Pulmonary artery endothelial cell (primary cell): ENCODE measurements around the gene SCN9A. TPM values are rescaled to one million over a fixed set of nuclear protein-coding genes. Genes with fewer than 3 reads are reported as not detected.
"Not testable (repeated sequence)": the region's sequence is repeated elsewhere in the genome, so short reads cannot be mapped to it uniquely, and the experiment has no call there.

Experiments
- DNase-seq: peaks from one replicate; pipeline ENCODE4 v3.0.0-alpha.2; 2011; ENCODE audit warnings: low read depth, low spot score
- total RNA-seq: library from RNA; depleted of rRNA; stranded (reverse); fragments of >200 nt; gene quantifications from 2 replicates; pipeline ENCODE4 v1.2.3, GENCODE V29; 2014

The SCN9A gene
- total RNA-seq, 1 donor from 2014 or later = 0.33 TPM

DNA sequence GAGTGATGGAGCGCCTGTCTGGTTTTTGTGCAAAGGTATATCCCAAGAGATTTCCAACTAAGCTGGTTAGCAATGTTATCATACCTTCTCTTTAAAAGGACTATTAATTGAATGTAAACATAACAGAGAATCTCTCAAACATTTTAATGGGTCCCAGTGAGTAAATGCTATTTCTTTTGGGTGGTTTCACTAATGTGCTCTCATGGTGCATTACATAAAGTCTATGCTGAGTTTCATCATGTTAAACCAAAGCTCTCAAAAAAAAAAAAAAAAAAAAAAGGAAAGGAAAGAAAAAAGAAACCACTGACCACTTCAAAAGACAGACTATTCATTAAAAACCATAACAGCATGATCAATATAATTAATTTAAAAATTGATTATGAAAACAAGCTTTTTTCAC lies 128.8 kb downstream of the SCN9A start:
- DNase-seq = no peak

- no peak for DNase-seq
Observed at GRCh38 chr2:166242309-166242708, 133.4 kb downstream of the SCN9A start.

DNA sequence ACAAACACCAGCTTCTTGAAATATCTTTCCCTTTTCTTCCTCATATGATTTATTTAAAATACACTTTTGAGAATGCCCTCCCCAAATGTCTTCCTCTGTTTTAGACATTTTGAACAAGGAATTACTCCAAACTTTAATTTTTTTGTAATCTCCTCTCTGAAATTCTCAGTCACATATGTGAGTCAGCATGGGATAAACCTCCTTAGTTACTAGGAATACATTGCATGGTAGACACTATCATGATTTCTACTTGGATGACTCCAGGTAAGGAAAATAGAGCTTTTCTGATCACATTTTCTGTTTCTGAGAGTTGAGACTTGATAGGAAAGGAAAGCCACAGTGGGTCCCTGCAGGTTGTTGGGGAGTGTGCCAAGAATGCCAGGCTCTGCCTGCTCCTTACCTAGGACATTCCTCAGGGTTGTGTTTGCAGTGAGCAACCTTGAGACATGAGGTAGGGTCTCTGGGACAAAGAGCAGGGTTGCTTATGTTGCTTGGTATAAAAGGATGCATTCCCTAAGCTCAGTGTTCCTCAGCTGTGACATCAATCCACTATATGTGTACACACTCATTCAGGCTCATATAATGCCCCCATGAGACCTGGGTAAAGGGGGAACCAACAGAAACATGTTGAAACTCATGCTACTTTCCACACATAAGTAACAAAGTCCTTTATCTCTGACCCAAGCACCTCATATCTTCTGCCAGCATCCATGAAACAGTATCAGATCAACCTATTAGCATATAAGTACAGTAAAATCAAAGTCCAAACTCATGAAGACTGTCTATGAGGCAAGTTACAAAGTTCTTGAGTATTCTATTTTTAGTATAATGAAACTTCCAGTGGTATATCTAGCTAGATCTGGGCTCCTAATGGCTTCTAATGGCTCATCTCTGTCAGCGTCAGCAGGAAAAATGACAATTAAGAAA lies 135.1 kb downstream of the SCN9A start:
- no peak for DNase-seq

GRCh38 chr2:166239548-166239947 lies 136.2 kb downstream of the SCN9A start:
- DNase-seq = peak; percentile 89

DNA sequence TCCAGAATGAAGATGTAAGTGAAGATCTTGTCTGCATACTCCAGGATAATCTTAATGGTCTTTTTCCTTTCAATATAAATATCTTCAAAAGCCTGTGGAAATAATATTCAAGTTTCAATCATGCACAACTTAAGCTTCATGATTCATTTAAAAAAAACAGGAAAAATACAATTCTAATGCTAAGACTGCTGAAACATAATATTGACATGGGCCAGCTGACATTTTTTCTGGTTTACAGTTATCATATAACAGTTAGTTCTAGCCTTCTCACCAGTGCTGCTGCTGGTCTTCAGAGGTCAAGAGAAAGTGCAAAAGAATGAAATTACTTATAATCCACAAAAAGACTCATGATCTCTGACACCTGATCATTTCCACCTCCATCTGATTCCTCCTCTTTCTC lies 137.6 kb downstream of the SCN9A start:
- DNase-seq = no peak

GRCh38 chr2:166234112-166234846 lies 141.5 kb downstream of the SCN9A start:
- peak; percentile 76 for DNase-seq

DNA sequence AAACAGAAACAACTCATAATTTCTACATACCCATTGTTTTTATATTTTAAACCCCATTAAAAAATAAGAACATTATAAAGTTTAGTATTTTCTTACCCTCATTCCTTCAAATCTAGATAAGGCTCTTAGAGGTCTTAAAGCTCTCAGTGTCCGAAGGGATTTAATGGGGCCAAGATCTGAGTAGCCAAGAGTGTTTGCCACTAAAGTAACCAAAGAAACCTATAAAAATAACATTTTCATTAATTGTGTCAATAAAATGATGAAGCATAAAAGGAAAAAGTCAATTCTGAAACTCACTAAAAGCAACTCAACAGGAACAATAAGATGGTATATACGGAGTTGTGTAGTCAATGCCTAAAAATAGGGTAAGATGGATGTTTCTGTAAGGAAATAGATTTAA lies 142.5 kb downstream of the SCN9A start:
- DNase-seq = no peak

- no peak for DNase-seq
Observed at GRCh38 chr2:166230724-166231070, 145.0 kb downstream of the SCN9A start.

DNA sequence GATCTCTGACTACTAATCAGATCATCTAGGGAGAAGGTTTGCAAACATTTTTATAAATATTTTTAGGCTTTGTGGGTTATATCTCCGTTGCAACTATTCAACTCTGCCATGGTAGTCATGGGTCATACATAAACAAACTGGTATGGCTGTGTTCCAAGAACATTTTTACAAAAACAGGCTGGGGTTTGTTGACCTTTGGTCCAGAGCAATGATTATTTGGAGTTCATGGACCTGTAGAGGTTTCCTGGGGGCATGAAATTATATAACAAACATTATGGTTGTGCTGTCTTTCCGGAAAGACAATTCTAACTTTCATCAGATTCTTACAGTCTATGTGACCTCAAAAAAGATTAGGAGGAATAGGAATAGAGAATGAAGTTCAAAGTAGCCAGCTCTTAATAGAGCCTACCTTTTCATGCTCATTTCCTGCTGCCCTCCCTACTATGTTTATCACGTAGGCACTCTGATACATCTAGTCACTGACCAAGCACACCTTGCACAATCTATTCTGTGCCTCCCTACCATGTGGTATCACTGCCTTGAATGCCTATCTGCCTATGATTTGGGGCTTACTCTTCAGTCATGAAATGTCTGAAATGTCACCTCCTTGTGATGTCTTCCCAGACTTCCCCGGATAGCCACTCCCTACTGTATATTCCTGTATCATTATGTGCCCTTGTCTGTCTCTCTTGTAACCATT lies 145.6 kb downstream of the SCN9A start:
- DNase-seq = no peak

GRCh38 chr2:166229678-166230023 lies 146.1 kb downstream of the SCN9A start:
- DNase-seq = no peak

DNA sequence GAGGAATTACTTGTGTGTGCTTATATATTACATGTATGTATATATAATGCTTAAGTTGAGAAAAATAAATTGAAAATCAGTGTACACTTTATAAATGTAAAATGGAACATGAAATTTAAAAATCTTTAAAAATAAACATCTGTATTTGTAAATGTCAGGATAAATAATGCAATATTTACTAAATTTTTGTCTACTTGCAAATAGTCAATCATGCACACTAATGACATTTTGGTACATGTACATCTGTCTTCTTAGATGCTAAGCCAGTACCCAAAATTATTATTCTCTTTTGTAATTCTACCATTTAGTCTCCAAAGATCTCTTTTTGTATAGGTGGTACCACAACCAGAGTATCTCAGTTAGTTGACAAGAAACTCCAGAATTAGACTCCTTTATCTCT lies 151.5 kb downstream of the SCN9A start:
- DNase-seq = no peak

- no peak for DNase-seq
Observed at GRCh38 chr2:166223298-166223697, 152.4 kb downstream of the SCN9A start.

- no peak for DNase-seq
Observed at GRCh38 chr2:166211079-166211478, 164.7 kb downstream of the SCN9A start.

GRCh38 chr2:166209944-166210343 lies 165.8 kb downstream of the SCN9A start:
- not testable (repeated sequence) for DNase-seq

- DNase-seq = not testable (repeated sequence)
Observed at GRCh38 chr2:166209367-166209766, 166.4 kb downstream of the SCN9A start.

DNA sequence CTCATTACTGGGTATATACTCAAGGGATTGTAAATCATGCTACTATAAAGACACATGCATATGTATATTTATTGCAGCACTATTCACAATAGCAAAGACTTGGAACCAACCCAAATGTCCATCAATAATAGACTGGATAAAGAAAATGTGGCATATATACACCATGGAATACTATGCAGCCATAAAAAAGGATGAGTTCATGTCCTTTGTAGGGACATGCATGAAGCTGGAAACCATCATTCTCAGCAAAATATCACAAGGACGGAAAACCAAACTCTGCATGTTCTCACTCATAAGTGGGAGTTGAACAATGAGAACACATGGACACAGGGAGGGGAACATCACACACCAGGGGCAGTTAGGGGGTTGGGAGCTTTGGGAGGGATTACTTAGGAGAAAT lies 169.6 kb downstream of the SCN9A start:
- DNase-seq = not testable (repeated sequence)

GRCh38 chr2:166202778-166203177 lies 173.0 kb downstream of the SCN9A start:
- DNase-seq = no peak

DNA sequence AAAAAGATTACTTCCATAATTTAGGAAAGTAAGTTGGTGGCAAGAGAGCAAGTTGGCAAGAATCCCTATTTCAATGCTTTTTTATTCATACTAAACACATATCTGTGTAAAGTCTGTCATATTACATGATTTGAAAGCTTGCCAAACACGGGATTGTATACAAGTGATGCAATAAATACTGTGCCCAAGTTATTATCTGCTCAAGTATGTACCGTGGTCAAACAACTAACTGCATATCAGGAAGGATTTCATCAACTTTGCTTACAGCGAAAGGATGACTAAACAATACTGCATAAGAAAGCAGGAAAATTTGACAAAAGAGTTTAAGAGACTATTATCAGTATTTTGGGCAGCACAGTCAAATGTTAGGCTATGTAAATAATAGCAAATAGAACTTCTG lies 178.3 kb downstream of the SCN9A start:
- no peak for DNase-seq

GRCh38 chr2:166193407-166193806 lies 182.3 kb downstream of the SCN9A start:
- DNase-seq = no peak

DNA sequence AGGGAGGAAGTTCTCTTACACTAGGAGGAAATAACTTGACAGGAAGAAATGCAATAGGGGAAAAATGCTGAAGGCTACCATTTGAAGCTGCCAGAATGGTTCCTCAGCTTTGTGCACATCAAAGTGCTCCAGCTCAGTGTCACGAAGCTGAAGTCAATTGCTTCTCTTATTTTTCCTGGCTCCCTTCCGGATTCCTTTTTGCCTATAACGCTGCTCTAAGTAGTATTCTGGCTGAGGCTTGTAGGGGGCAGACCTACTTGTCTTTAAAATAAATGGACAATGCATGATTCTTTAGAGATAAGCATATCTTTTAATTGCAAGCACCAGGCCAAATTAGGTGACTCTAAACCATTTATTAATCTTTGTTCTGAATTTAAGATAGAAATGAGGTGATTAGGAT lies 187.7 kb downstream of the SCN9A start:
- DNase-seq = no peak

DNA sequence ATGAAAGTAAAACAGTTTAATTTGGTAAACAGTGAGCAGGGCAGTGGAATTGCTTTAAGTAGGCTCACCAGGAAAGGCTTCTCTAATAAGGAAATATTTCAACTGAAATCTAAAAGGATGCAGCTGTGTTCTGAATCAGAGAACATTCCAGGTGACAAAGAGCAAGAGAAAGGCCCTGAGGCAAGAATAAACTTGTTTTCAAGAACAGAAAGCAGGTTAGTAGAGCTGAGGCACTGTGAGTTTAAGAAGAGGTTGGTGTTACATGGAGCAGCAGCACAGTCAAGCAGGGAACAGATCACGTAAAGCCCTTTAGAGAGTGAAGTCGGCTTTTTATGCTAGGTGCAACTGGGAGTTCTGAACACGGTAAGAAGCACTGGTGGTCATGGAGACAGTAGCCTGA lies 191.0 kb downstream of the SCN9A start:
- peak; percentile 10 for DNase-seq

DNA sequence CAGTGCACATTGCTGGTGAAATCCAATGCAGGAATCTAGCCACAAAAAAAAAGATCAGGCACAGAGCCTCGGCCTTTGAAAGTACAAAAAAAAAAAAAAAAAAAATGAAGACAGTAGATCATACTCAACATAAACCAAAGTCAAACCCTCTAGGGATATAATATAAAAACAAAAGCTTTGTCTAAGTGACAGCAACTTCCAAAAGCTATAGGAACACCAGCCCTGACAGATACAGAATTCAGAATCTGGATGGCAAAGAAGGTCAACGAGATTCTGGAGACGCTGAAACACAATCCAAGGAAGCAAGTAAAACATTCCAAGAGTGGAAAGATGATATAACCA lies 194.0 kb downstream of the SCN9A start:
- DNase-seq = no peak
